SK-N-SH treated with all-trans-retinoic acid at 6 μM for 48 hours (cell line): ENCODE measurements around the gene FBXW11.
"Not testable (repeated sequence)": the region's sequence is repeated elsewhere in the genome, so short reads cannot be mapped to it uniquely, and the experiment has no call there.

Experiments
- ATAC-seq: fragments of 200-7000 bp; cut with Tn5 transposase; 3 replicates; pipeline ENCODE4 v1.9.1; 2020; ENCODE audit warnings: mild to moderate bottlenecking, moderate library complexity
- ARNTL ChIP-seq: fragments of 450-650 bp; formaldehyde crosslinking; IDR thresholded peaks from 2 replicates; pipeline ENCODE4 v1.5.0; 2020; ENCODE audit warnings: low read depth, mild to moderate bottlenecking, moderate library complexity, borderline replicate concordance
- BACH2 ChIP-seq: fragments of 250-450 bp; sonication (Bioruptor Pico); IDR thresholded peaks from 2 replicates; pipeline ENCODE4 v1.9.0; 2021; ENCODE audit warnings: mild to moderate bottlenecking, borderline replicate concordance
- CSDC2 ChIP-seq: fragments of 250-450 bp; sonication (Bioruptor Pico); IDR thresholded peaks from 2 replicates; pipeline ENCODE4 v1.5.0; 2020; ENCODE audit warnings: mild to moderate bottlenecking, moderate library complexity
- CSRNP3 ChIP-seq: fragments of 250-450 bp; sonication (Bioruptor Pico); IDR thresholded peaks from 2 replicates; pipeline ENCODE4 v1.5.1; 2021; ENCODE audit warnings: mild to moderate bottlenecking, moderate library complexity
- ESRRG ChIP-seq: fragments of 250-450 bp; sonication (Bioruptor Pico); IDR thresholded peaks from 2 replicates; pipeline ENCODE4 v1.6.1; 2021; ENCODE audit warnings: mild to moderate bottlenecking
- GLIS3 ChIP-seq: fragments of 250-450 bp; sonication (Bioruptor Pico); IDR thresholded peaks from 2 replicates; pipeline ENCODE4 v1.5.0; 2020; ENCODE audit warnings: mild to moderate bottlenecking, moderate library complexity
- ISL1 ChIP-seq: fragments of 250-450 bp; sonication (Bioruptor Pico); IDR thresholded peaks from 2 replicates; pipeline ENCODE4 v2.1.2; 2022; ENCODE audit warnings: mild to moderate bottlenecking, moderate library complexity
- PATZ1 ChIP-seq: fragments of 250-450 bp; sonication (Bioruptor Pico); IDR thresholded peaks from 2 replicates; pipeline ENCODE4 v1.8.0; 2020; ENCODE audit warnings: mild to moderate bottlenecking, moderate library complexity, borderline replicate concordance
- POU6F1 ChIP-seq: fragments of 250-450 bp; sonication (Bioruptor Pico); IDR thresholded peaks from 2 replicates; pipeline ENCODE4 v1.8.0; 2021; ENCODE audit warnings: low read depth, mild to moderate bottlenecking, moderate library complexity, borderline replicate concordance
- PPARA ChIP-seq: fragments of 250-450 bp; sonication (Bioruptor Pico); IDR thresholded peaks from 2 replicates; pipeline ENCODE4 v1.5.0; 2020; ENCODE audit warnings: mild to moderate bottlenecking, borderline replicate concordance
- RARB ChIP-seq: fragments of 250-450 bp; sonication (Bioruptor Pico); IDR thresholded peaks from 2 replicates; pipeline ENCODE4 v1.8.0; 2021; ENCODE audit warnings: mild to moderate bottlenecking, moderate library complexity
- SNAI2 ChIP-seq: fragments of 250-450 bp; sonication (Bioruptor Pico); IDR thresholded peaks from 2 replicates; pipeline ENCODE4 v1.5.0; 2020; ENCODE audit warnings: mild to moderate bottlenecking, moderate library complexity
- TOX ChIP-seq: fragments of 250-450 bp; sonication (Bioruptor Pico); IDR thresholded peaks from 2 replicates; pipeline ENCODE4 v1.8.0; 2021; ENCODE audit warnings: mild to moderate bottlenecking, moderate library complexity, borderline replicate concordance
- TSHZ2 ChIP-seq: fragments of 250-450 bp; sonication (Bioruptor Pico); IDR thresholded peaks from 2 replicates; pipeline ENCODE4 v1.5.0; 2020; ENCODE audit warnings: mild to moderate bottlenecking, moderate library complexity
- ZFP3 ChIP-seq: fragments of 250-450 bp; sonication (Bioruptor Pico); IDR thresholded peaks from 2 replicates; pipeline ENCODE4 v1.5.0; 2020; ENCODE audit warnings: mild to moderate bottlenecking, moderate library complexity
- ZFP30 ChIP-seq: fragments of 450-650 bp; formaldehyde crosslinking; IDR thresholded peaks from 2 replicates; pipeline ENCODE4 v1.5.0; 2022; ENCODE audit warnings: mild to moderate bottlenecking, moderate library complexity
- ZNF70 ChIP-seq: fragments of 450-650 bp; formaldehyde crosslinking; IDR thresholded peaks from 2 replicates; pipeline ENCODE4 v1.5.0; 2020; ENCODE audit warnings: mild to moderate bottlenecking, moderate library complexity
- ZNF8 ChIP-seq: fragments of 450-650 bp; formaldehyde crosslinking; IDR thresholded peaks from 2 replicates; pipeline ENCODE4 v1.5.0; 2020; ENCODE audit warnings: mild to moderate bottlenecking, moderate library complexity

Gene FBXW11

GRCh38 chr5:171978016-171978415 is 28.4 kb downstream of the FBXW11 start (continued):
- TF ChIP-seq CSRNP3 (CRISPR knock-in tag), result no peak
- TF ChIP-seq SNAI2, result no peak
- TF ChIP-seq, all 23 proteins: peak for 0

- ATAC-seq, result not testable (repeated sequence)
Observed at GRCh38 chr5:171977244-171977950, 29.0 kb downstream of the FBXW11 start.

- no peak for ATAC-seq
- TF ChIP-seq CSDC2 (CRISPR knock-in tag) (no peak), ESRRG (CRISPR knock-in tag) (no peak), TSHZ2 (CRISPR knock-in tag) (no peak), TOX (CRISPR knock-in tag) (no peak), PPARA (CRISPR knock-in tag) (no peak), ZFP30 (CRISPR knock-in tag) (no peak), PATZ1 (no peak), ISL1 (CRISPR knock-in tag) (no peak), ZNF70 (CRISPR knock-in tag) (no peak), GLIS3 (CRISPR knock-in tag) (no peak), POU6F1 (CRISPR knock-in tag) (no peak)
- TF ChIP-seq, all 23 proteins: peak for 0
Observed at GRCh38 chr5:171975877-171976667, 30.4 kb downstream of the FBXW11 start.

GRCh38 chr5:171975262-171975876 is 31.1 kb downstream of the FBXW11 start:
- no peak for ATAC-seq
- no peak for TF ChIP-seq BACH2
- TF ChIP-seq ZNF8 (CRISPR knock-in tag), result no peak
- no peak for TF ChIP-seq GLIS3 (CRISPR knock-in tag)
- TF ChIP-seq PPARA (CRISPR knock-in tag), result no peak
- TF ChIP-seq ESRRG (CRISPR knock-in tag), result no peak
- no peak for TF ChIP-seq ZFP3 (CRISPR knock-in tag)
- no peak for TF ChIP-seq SNAI2
- TF ChIP-seq TSHZ2 (CRISPR knock-in tag), result no peak
- no peak for TF ChIP-seq ZNF70 (CRISPR knock-in tag)
- TF ChIP-seq POU6F1 (CRISPR knock-in tag), result no peak
- TF ChIP-seq ARNTL, result no peak
- TF ChIP-seq PATZ1, result no peak
- no peak for TF ChIP-seq ZFP30 (CRISPR knock-in tag)
- TF ChIP-seq RARB (CRISPR knock-in tag), result no peak
- no peak for TF ChIP-seq ISL1 (CRISPR knock-in tag)
